ENCODE results near the gene ESRRG. TPM values are rescaled to one million over a fixed set of nuclear protein-coding genes. Genes with fewer than 3 reads are reported as not detected.
A peak's percentile ranks its signal among the peaks of the same experiment; 100 is the strongest.

ESRRG gene
- total RNA-seq, 2 donors from 2014 or later: 5.1 to 6.7 TPM

GRCh38 chr1:216521477-216521876 lies 201.8 kb downstream of the ESRRG start:
- Mint-ChIP-seq H3K9me3 (no peaks in the 10 kb centered on the region), H3K4me1 (no peaks in the 10 kb centered on the region), H3K36me3 (ENCODE audit: low read depth) (no peaks in the 10 kb centered on the region), H3K27me3 (ENCODE audit: insufficient read depth) (no peaks in the 10 kb centered on the region), H3K4me3 (no peak overlapping the region), H3K27ac (no peak overlapping the region)
- no peak for DNase-seq
- no peak for TF ChIP-seq CTCF (conservative IDR thresholded peaks at IDR 0.05)
- Histone ChIP-seq H3K9me3 (ENCODE audit: control insufficient read depth, low read length) (no peaks in the 10 kb centered on the region), H3K9ac (ENCODE audit: extremely low read depth, low read length, poor library complexity, severe bottlenecking) (no peak overlapping the region), H3K27ac (ENCODE audit: low read depth, low read length) (no peak overlapping the region), H3K4me1 (ENCODE audit: control insufficient read depth, insufficient read depth, low read length) (no peaks in the 10 kb centered on the region), H3K27me3 (ENCODE audit: control insufficient read depth, insufficient read depth, low read length, poor library complexity, severe bottlenecking) (no peaks in the 10 kb centered on the region), H3K36me3 (ENCODE audit: control insufficient read depth, insufficient read depth, low read length) (no peaks in the 10 kb centered on the region), H3K4me3 (ENCODE audit: low read length) (no peak overlapping the region)
- 93% methylated on average over 3 to 8 of the region's 8 CpGs for WGBS, 2 experiments (ENCODE audit: insufficient coverage in 1 of 2, insufficient read length in 1 of 2)

GRCh38 chr1:216518844-216519627 lies 204.2 kb downstream of the ESRRG start:
- Histone ChIP-seq H3K27ac (ENCODE audit: low read depth, low read length) (no peak overlapping the region), H3K4me1 (ENCODE audit: control insufficient read depth, insufficient read depth, low read length) (no peaks in the 10 kb centered on the region), H3K4me3 (ENCODE audit: low read length) (no peak overlapping the region), H3K9ac (ENCODE audit: extremely low read depth, low read length, poor library complexity, severe bottlenecking) (no peak overlapping the region), H3K9me3 (ENCODE audit: control insufficient read depth, low read length) (no peaks in the 10 kb centered on the region), H3K27me3 (ENCODE audit: control insufficient read depth, insufficient read depth, low read length, poor library complexity, severe bottlenecking) (no peaks in the 10 kb centered on the region), H3K36me3 (ENCODE audit: control insufficient read depth, insufficient read depth, low read length) (no peaks in the 10 kb centered on the region)
- no peaks in the 10 kb centered on the region for H3K9me3 Mint-ChIP-seq
- no peaks in the 10 kb centered on the region for H3K27me3 Mint-ChIP-seq (ENCODE audit: insufficient read depth)
- H3K4me3 Mint-ChIP-seq: no peak overlapping the region
- DNase-seq: no peak
- H3K36me3 Mint-ChIP-seq (ENCODE audit: low read depth): no peaks in the 10 kb centered on the region
- no peak overlapping the region for H3K27ac Mint-ChIP-seq
- 88 to 100% methylated on average over 1 to 8 of the region's 8 CpGs for WGBS, 2 experiments (ENCODE audit: insufficient coverage in 1 of 2, insufficient read length in 1 of 2)
- no peaks in the 10 kb centered on the region for H3K4me1 Mint-ChIP-seq
- TF ChIP-seq CTCF (conservative IDR thresholded peaks at IDR 0.05): no peak

- H3K9ac ChIP-seq (ENCODE audit: extremely low read depth, low read length, poor library complexity, severe bottlenecking): no peak overlapping the region
- Mint-ChIP-seq H3K27me3 (ENCODE audit: insufficient read depth) (no peaks in the 10 kb centered on the region), H3K4me1 (peaks cover 17% of the 10 kb centered on the region), H3K4me3 (no peak overlapping the region), H3K9me3 (no peaks in the 10 kb centered on the region), H3K36me3 (ENCODE audit: low read depth) (no peaks in the 10 kb centered on the region), H3K27ac (no peak overlapping the region)
- no peaks in the 10 kb centered on the region for H3K36me3 ChIP-seq (ENCODE audit: control insufficient read depth, insufficient read depth, low read length)
- 57 to 69% methylated on average over 5 to 7 of the region's 7 CpGs for WGBS, 2 experiments (ENCODE audit: insufficient coverage in 1 of 2, insufficient read length in 1 of 2)
- no peaks in the 10 kb centered on the region for H3K4me1 ChIP-seq (ENCODE audit: control insufficient read depth, insufficient read depth, low read length)
- no peaks in the 10 kb centered on the region for H3K27me3 ChIP-seq (ENCODE audit: control insufficient read depth, insufficient read depth, low read length, poor library complexity, severe bottlenecking)
- no peak overlapping the region for H3K27ac ChIP-seq (ENCODE audit: low read depth, low read length)
- no peak for TF ChIP-seq CTCF (conservative IDR thresholded peaks at IDR 0.05)
- H3K9me3 ChIP-seq (ENCODE audit: control insufficient read depth, low read length): no peaks in the 10 kb centered on the region
- peak; percentile 67 for DNase-seq
- no peak overlapping the region for H3K4me3 ChIP-seq (ENCODE audit: low read length)
These were observed 220.6 kb downstream of the ESRRG start for GRCh38 chr1:216502528-216503162.

Data from endodermal cell (in vitro differentiated cells).